KOPT-K1 (cell line): ENCODE measurements around the gene HRH4.

Experiments
- H3K27ac ChIP-seq: fragments of 200-600 bp; sonication (generic); 2 replicates; pipeline ENCODE4 v1.5.1; 2016; ENCODE audit warnings: antibody characterized with exemption, mild to moderate bottlenecking, low read depth, low read length; ENCODE audit not compliant: poor library complexity, severe bottlenecking
- H3K36me3 ChIP-seq: fragments of 200-600 bp; sonication (generic); 2 replicates; pipeline ENCODE4 v1.5.1; 2017; ENCODE audit warnings: antibody characterized with exemption, mild to moderate bottlenecking, low read length, moderate library complexity; ENCODE audit not compliant: insufficient read depth
- H3K9me3 ChIP-seq: fragments of 200-600 bp; sonication (generic); 2 replicates; pipeline ENCODE4 v1.5.1; 2017; ENCODE audit warnings: antibody characterized with exemption, low read length, mild to moderate bottlenecking; ENCODE audit not compliant: insufficient read depth, poor library complexity, severe bottlenecking

The HRH4 gene

DNA sequence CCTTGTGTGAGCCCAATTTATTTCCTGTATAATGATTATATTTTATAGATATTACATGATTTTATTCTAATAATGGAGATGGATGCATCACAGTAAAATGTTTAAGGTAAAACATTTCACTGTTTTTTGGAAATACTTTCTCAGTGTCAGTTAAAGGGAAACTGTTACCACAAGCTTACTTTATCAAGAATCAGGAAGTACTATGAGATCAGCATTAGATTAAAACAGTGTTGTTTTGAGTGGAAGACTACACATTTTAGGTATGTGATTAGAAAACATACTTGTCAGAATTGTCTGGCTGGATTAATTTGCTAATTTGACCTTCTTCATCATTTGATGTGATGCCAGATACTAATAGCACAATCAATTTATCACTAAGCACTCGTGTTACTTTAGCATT is at the start of gene HRH4:
HRH4 (plus strand) TSS at position 250 of the 400 bp plus-strand sequence; CDS start at position 342, 92 bp downstream.
- no peaks in the 10 kb centered on the region for H3K36me3 ChIP-seq
- H3K27ac ChIP-seq: no peak within 1 kb of the TSS
- no peaks in the 10 kb centered on the region for H3K9me3 ChIP-seq

GRCh38 chr18:24413148-24413547 is 47.3 kb upstream of the HRH4 start:
- no peaks in the 10 kb centered on the region for H3K9me3 ChIP-seq
- no peak overlapping the region for H3K27ac ChIP-seq
- H3K36me3 ChIP-seq: no peaks in the 10 kb centered on the region

GRCh38 chr18:24414349-24415003 is 46.0 kb upstream of the HRH4 start:
- H3K27ac ChIP-seq: no peak overlapping the region
- no peaks in the 10 kb centered on the region for H3K36me3 ChIP-seq
- no peaks in the 10 kb centered on the region for H3K9me3 ChIP-seq

- Histone ChIP-seq H3K9me3 (no peaks in the 10 kb centered on the region), H3K27ac (no peak overlapping the region), H3K36me3 (no peaks in the 10 kb centered on the region)
Observed at GRCh38 chr18:24417480-24417879, 43.0 kb upstream of the HRH4 start.

DNA sequence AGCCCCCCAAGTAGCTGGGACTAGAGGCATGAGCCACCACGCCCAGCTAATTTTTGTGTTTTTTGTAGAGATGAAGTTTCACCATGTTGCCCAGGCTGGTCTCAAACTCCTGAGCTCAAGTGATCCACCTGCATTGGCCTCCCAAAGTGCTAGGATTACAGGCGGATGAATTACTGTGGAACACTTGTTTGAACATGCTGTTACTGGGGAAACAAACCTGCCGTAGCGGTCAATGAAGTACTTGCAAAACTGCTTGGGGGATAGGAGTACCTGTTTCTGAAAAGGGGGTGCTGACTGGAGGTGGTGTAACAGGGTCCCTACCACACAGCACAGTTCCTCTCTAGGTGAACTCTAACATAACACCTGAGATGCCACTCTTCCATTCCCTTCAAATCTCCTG is 39.9 kb upstream of the HRH4 start:
- Histone ChIP-seq H3K36me3 (no peaks in the 10 kb centered on the region), H3K9me3 (no peaks in the 10 kb centered on the region), H3K27ac (no peak overlapping the region)

DNA sequence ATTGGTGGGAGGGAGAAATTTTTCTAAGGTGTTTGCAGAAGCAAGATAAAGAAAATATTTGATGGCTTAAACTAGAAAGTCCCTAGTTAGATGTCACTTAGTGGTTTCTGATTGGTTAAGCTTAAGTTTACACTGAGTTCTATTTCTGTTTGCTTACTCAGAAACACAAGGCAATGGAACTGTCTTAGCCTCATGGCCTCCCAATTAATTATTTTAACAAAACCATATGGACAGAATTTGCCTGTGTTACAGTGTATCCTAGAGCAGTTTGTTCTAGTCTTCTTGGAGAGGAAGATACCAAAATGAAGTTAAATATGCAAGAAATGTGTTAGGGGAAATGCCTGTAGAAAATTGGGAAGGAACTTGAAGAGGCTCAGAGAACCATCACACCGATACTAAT is 38.6 kb upstream of the HRH4 start:
- Histone ChIP-seq H3K27ac (no peak overlapping the region), H3K9me3 (no peaks in the 10 kb centered on the region), H3K36me3 (no peaks in the 10 kb centered on the region)

GRCh38 chr18:24426073-24426397 is 34.4 kb upstream of the HRH4 start:
- Histone ChIP-seq H3K27ac (no peak overlapping the region), H3K36me3 (no peaks in the 10 kb centered on the region), H3K9me3 (no peaks in the 10 kb centered on the region)

GRCh38 chr18:24426398-24427294 is 33.8 kb upstream of the HRH4 start, which contains the start of gene IMPACT:
Gene IMPACT, plus strand, starts transcription at chr18:24426670. Its CDS starts 87 bp downstream, at chr18:24426757.
- Histone ChIP-seq H3K27ac (no peak within 1 kb of the TSS), H3K9me3 (no peaks in the 10 kb centered on the region), H3K36me3 (no peaks in the 10 kb centered on the region)

- no peaks in the 10 kb centered on the region for H3K9me3 ChIP-seq
- no peak overlapping the region for H3K27ac ChIP-seq
- no peaks in the 10 kb centered on the region for H3K36me3 ChIP-seq
Observed at GRCh38 chr18:24427484-24427883, 33.0 kb upstream of the HRH4 start.

- Histone ChIP-seq H3K27ac (no peak overlapping the region), H3K9me3 (no peaks in the 10 kb centered on the region), H3K36me3 (no peaks in the 10 kb centered on the region)
Observed at GRCh38 chr18:24428709-24429108, 31.7 kb upstream of the HRH4 start.

DNA sequence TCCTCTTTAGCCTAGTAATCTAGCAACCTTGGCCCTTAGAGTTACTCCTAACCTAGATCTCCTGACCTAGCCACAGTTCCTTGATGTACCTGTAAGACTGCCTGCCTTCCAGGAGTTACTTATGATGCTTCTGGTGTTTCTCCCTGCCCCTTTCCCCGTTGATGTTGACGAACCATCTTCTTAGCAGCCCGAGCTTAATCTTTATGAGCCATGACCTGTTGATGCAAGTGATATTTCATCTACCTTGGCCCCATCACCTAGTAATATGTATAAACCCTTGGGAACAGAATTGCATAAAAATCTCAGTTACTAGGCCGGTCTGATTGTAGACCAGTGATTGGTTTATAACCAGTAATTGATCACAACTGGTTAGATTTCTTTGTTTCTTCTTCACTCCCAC is 31.2 kb upstream of the HRH4 start:
- no peak overlapping the region for H3K27ac ChIP-seq
- no peaks in the 10 kb centered on the region for H3K9me3 ChIP-seq
- no peaks in the 10 kb centered on the region for H3K36me3 ChIP-seq

DNA sequence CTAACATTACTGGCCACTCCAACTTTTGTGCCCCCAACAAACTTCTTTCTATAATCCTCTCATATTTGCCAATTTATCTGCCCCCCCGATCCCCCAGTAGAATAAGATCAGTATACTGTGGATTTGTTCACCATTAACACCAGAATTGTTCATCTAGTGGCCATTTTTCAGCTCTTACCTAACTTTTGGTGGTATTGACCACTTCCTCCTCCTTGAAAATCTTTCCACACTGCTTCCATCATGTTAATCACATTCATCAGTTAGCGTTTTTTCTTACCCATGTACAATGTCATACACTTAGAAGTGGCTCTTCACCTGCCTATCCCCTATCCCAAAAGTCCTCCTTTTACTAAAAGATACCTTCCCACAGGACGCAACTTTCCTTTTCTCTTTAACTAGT is 27.8 kb upstream of the HRH4 start:
- Histone ChIP-seq H3K27ac (no peak overlapping the region), H3K36me3 (no peaks in the 10 kb centered on the region), H3K9me3 (no peaks in the 10 kb centered on the region)

DNA sequence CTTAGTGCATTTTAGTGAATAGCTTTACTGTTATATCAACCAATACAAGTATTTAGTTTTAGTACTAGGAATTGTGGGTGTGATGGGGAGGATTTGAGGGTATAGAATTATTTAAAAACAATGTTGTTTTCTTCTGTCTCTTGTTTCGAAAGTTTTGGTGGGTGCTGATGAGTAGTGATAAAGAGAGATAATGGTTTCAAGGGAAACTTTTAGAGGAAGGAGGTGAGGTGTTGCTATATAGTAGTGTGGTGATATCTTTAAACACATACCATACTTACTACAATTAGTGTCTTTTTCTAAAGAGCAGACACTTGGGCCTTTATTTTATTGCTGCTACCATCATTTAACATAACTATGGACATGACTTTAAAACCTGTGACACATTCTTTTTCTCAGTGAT is 23.5 kb upstream of the HRH4 start:
- Histone ChIP-seq H3K36me3 (no peaks in the 10 kb centered on the region), H3K9me3 (no peaks in the 10 kb centered on the region), H3K27ac (no peak overlapping the region)

- no peaks in the 10 kb centered on the region for H3K36me3 ChIP-seq
- no peak overlapping the region for H3K27ac ChIP-seq
Observed at GRCh38 chr18:24443870-24444269, 16.6 kb upstream of the HRH4 start.

GRCh38 chr18:24446453-24446852 is 14.0 kb upstream of the HRH4 start:
- Histone ChIP-seq H3K9me3 (no peaks in the 10 kb centered on the region), H3K27ac (no peak overlapping the region), H3K36me3 (no peaks in the 10 kb centered on the region)

More at GRCh38 chr18:24443870-24444269, 16.6 kb upstream of the HRH4 start:
- no peaks in the 10 kb centered on the region for H3K9me3 ChIP-seq
